RPMI8226 (cell line): ENCODE data around the gene SNX1.

Experiments
- DNase-seq: peaks from one replicate; pipeline ENCODE4 v3.0.0-alpha.2; 2015

The SNX1 gene

GRCh38 chr15:64148168-64148567, 52.4 kb downstream of the SNX1 start:
- DNase-seq = no peak

GRCh38 chr15:64148581-64148980, 52.8 kb downstream of the SNX1 start:
- no peak for DNase-seq

GRCh38 chr15:64149424-64149823, 53.6 kb downstream of the SNX1 start:
- peak; percentile 67 for DNase-seq

GRCh38 chr15:64149893-64150578, 54.3 kb downstream of the SNX1 start:
- no peak for DNase-seq

GRCh38 chr15:64151727-64152506, 56.1 kb downstream of the SNX1 start, which contains the start of gene SNX22:
Gene SNX22 (plus strand): TSS chr15:64151731. CDS start chr15:64151776, 45 bp downstream.
- DNase-seq = peak; percentile 84

- peak; percentile 62 for DNase-seq
These were observed 57.0 kb downstream of the SNX1 start for GRCh38 chr15:64152507-64153387.

GRCh38 chr15:64153480-64154367, 57.9 kb downstream of the SNX1 start:
- DNase-seq = peak; percentile 96

GRCh38 chr15:64155802-64156651, 60.2 kb downstream of the SNX1 start:
- no peak for DNase-seq

- DNase-seq = no peak
These were observed 61.0 kb downstream of the SNX1 start for GRCh38 chr15:64156652-64157331.

GRCh38 chr15:64157599-64158125, 61.9 kb downstream of the SNX1 start:
- no peak for DNase-seq

GRCh38 chr15:64158363-64159134, 62.8 kb downstream of the SNX1 start:
- DNase-seq = no peak

- DNase-seq = peak; percentile 42
These were observed 66.1 kb downstream of the SNX1 start for GRCh38 chr15:64161688-64162477.

GRCh38 chr15:64162478-64162868, 66.7 kb downstream of the SNX1 start:
- DNase-seq = no peak

- peak; percentile 100 for DNase-seq
These were observed 67.3 kb downstream of the SNX1 start, which contains the start of gene PPIB for GRCh38 chr15:64162869-64163658. Gene PPIB (minus strand): TSS chr15:64163022. CDS start chr15:64162986, 36 bp downstream.

- no peak for DNase-seq
These were observed 68.0 kb downstream of the SNX1 start for GRCh38 chr15:64163659-64164362.

GRCh38 chr15:64164436-64164835, 68.7 kb downstream of the SNX1 start:
- DNase-seq = no peak
